Fibroblast of skin of left biceps (primary cell): ENCODE results near the gene MAN1A1.

Experiments used
- DNase-seq, 2 experiments: peaks; one replicate each; pipeline ENCODE4 v3.0.0-alpha.2; 2013; ENCODE audit warnings: low read depth in 2 of 2

Gene MAN1A1

DNA sequence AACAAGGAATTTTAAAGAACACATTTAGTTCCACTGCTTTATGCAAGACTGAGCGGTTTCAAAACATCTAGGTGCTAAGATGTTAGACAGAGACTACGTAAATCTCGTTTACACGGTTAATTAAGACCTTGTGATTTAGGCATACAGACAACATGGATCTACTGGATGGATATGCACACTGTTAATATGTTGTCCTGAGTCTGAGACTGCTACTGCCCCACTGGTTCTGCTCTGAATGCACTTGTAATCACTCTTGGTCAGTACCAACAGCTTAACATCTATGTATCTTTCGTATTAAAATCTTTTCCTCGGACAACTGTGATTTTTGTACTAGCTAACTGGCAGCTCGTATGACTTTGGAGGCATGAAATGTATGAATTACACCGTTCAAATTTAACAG, 3.1 kb downstream of the MAN1A1 start:
- no peak for DNase-seq

DNA sequence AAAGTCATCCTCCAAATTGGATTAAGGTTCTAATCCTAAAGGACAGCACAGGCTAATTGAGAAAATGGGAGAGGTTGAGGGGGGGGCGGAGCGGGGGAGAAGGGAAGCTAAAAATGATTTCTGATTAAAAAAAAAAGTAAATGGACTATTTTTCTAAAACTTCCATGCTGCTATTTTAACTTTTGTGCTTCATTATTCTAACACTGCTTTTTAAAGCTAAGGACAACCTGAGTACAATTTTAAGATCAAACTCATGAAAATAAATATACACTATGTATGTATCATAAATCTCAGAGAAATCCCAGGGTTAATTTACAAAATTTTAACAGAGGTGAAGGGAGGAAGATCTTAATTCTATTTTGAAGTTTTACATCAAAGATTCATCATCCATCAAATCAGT, 4.4 kb downstream of the MAN1A1 start:
- no peak for DNase-seq

DNA sequence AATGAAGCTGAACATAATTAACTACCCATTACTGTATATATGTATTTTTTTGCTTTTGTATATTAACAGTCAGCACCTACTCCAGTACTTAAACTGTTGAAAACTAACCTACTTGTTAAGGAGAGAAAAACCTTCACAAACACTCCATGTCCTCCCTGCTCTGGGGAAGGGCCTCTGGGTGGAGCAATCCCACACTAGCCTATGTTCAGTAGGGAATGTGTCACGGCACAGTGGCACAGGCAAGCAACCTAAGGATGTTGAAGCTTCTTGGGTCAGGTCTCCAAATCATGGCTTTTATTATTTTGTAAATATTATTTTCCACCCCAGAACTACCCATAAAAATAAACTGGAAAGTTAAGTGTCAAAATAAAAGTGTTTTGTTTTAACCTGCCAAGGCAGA, 5.3 kb downstream of the MAN1A1 start:
- no peak for DNase-seq

DNA sequence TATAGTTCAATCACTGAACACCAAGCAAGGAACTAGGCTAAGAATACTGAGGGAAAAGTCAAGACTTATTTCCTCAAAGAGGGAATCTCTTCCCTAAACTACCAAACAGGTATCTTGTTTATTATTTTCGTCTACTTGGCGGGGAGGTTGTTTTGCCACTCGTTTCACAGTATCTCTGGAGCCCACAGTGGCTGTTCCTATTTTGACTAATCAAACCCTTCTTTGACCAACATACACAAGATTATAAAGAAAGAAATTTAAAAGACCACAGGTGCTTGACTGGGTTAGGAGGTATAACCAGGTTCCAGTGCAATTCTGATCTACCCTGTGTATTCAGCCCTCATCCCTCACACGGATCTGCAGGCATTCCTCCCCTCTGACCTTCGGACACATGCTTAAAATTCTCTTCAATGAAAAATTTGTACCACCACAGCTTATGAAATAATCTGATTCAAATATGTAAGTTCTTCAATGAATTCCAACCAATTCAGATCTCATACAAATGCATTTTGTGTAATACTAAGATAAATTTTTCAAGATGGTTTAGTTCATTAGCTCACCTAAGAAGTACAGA, 5.9 kb downstream of the MAN1A1 start:
- no peak for DNase-seq

DNA sequence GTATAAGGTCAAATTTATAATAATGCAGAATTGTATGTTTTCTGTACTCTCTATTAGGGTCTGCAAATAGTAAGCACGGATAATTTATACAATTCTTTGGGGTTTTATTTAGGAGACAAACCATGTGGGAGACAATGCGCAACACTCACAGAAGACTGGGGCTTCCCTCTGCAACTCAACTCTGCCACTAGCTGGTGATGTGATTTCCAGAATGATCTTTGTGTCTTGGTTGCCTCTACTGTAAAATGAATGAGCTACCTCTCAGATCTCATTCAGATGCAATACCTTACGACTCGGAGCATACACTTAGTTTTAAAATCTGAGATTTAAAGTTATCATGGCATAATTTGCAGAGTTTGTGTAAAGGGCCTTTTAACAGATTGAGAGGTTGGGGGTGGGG, 6.4 kb downstream of the MAN1A1 start:
- no peak for DNase-seq

DNA sequence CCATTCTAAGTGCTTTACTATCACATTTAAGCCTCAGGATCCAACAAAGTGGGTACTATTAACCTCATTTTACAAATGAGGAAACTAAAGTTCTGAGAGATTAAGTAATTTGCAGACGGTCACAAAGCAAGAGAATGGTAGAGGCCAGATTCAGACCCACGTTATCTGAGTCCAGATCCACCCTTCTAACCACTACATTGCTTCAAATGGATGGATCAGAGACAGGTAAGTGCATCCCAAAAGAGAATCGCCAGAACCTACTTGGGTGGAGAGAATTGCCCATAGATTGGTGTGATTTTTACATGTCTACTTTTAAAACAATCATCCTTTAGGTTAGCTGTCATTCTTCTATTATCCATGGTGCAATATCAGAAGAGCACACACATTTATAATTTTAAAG, 7.1 kb downstream of the MAN1A1 start:
- no peak for DNase-seq

DNA sequence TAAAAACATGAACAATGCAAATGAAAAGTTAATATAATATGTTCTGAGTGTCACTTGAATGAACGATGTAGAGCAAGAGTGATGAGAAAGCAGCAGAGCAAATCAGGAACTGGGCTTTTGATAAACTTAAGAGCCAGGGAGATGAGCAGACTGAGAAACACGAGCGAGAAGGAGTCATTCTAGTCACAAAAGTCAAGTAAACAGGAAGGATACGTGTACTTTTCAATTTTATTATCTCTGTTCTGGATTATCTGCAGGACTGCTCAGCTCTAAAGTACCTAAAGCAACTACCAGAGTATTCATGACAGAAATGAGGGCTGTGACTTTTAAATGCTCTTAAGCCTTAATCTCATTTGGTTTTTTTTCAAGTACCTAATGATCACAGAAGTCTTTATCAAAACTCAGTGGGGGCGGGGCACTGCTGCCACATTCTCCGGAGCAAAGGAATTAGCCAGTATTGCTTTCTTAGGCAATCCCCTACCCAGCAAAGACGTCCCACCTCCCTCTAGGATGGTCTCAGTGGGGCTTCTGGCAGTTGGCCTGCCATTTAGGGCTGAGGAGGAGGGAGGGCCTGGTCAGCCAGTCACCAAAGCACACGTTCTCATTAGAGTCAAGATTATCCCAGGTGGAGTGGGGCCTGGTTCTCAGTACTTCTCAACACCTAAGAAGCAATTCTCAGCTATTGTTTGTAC, 8.6 kb downstream of the MAN1A1 start:
- DNase-seq = no peak

DNA sequence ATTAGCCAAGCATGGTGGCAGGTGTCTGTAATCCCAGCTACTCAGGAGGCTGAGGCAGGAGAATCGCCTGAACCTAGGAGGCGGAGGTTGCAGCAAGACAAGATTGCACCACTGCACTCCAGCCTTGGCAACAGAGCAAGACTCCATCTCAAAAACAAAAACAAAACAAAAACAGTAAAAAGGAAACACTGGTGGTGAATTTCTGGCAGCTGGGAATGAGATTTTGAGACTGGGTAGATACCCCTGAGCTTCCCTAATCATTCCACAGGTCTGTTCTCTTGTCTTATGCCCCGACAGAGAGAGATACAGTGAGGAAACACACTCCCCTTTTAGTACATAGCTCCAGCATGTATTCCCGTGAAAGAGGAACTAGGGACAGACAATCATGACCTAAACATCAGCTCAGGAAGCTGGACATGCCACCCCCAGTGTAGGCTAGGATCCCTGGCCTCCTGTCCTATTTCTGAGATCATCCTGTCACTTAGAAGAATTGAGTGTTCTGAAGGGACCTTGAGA, 9.6 kb downstream of the MAN1A1 start:
- DNase-seq = no peak

DNA sequence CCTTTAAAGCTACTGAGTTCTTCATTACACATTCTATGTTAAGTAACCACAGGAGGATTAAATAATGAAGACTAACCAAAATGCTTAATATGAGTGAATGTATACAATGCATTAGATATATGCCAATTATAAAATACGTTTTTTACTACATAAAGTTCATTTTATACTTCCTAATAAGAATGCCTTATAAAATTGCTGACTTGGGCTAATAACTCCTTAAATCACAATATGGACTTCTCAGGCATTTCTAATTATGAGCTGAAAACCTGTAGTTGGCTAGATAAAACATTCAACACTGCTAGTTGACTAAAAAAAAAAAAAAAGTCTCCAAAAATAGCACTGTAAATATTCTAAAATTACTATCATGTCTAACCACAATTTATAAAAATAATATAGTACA, 11.8 kb downstream of the MAN1A1 start:
- DNase-seq = no peak

DNA sequence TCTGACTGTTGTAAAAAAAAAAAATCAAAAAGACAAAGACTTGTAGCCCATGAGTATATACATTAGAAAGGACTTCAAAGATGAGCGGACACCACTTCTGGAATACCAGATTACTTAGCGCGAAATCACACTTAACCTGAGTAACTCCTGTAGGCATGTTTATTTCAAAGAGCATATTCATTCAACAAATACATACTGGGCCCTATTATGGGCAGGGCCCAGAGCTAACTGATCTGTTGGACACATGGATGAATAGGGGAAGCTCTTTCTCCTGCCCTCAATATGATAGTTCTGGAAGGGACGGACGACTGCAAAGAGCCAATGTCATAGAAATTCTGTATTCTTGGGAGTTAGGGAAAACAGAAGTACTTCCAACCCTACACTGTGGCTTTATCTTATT, 12.3 kb downstream of the MAN1A1 start:
- DNase-seq = no peak

DNA sequence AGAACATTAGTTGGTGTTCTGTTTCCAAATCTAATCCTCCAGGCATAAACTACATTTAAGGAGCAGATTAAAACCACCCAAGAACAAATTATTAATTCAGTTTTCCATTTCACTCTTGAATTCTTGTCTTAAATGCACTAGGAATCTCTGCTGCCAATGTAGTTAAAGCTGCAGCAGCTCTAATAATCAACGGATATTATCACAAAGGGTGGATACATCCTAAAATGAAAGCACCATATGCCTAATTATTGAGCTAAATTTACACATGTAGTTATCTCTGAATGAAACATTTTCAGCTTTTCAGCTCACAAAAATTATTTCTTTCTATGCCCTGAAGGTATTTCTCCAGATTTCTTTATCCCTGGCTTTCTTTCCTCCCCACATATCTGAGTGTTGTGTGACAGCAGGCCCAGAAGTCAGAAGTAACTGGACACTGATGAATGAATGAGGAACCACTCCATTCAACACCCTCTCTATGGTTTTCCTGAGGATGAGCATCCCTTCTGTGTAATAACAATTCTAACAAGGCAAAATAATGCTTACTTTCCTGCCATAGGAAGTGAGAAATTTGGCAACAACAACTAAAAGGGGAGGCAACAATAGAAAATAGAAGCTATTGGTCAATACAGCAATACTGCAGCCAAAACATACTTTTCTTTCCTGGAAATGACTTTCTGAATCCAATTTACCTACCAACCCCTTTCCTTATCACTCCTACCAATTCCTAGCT, 14.9 kb downstream of the MAN1A1 start:
- DNase-seq = no peak

DNA sequence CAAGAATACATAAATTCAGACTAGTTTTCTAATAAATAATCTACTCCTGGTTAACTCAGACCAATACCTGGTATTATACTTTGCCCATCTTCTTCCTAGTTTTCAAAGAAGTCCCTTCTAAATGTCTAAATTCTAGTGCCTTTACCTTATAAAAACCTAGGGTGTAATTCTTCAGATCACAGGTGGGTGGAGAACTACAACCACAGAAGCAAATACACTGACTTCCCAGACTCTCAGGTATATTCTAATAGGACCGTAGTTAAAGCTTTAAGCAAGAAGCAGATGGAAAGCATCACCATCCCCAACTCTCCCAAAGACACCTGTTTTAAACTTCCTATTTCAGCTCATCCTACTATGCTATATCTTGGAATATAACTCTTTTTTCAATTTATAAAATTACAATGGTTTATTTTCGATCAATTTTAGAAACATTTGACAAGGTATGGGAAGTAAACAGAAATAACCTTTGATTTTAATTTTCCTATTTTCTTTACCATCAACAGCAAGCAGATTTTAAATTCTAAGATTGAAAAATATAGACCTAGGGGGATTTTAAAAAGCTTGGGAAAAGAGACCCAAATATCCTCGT, 15.8 kb downstream of the MAN1A1 start:
- DNase-seq = no peak

DNA sequence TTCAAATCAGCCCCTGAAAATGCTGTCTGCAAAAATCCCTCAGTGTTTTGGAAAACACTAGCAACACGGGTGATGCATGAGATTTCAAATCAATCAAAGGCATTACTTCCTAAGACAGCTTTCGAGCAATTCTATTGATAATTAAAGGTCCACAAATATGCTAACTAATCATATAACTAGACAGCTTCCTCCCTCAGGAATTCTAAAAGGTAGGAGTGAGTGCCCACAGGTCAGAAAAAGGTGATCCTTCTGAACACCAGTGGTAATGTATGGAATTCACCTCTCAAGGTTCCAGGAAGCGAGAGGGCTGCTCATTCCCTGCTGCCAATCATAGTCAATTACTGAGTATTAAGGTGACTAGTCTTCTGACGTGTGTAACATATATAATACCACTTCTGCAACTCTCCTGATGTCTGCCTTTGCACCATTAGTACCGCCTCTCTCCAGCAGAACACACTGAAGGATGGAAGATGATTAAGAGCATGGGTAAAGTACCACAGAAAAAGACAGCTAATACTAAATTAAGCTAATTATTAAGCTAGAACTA, 16.4 kb downstream of the MAN1A1 start:
- DNase-seq = no peak

DNA sequence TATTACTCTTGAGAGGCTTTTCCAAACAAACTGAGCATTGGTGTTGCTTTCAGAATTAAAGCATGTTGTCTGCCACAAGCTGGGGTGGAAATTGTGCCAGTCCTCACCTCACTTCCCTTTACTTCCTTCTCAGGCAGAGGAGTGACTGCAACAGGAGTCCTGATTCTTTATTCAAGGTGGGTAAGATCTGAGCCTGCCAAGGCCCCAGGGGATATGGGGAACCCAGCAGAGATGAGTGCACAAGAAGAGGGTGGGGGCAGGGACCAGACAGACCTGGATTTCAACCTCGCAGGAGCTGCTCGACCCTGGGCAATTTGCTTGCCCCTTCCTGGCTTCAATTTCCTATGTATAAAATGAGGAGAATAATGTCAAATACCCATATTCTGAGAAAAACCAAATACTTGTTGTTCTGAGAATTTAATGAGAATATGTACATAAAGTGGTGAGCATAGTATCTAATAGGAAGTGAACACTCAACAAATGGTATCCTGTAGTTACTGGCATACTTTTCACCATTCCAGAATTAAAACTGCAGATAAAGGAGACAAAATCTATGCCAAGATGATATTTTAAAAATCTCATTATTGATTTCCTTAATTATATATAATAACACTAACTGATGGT, 17.8 kb downstream of the MAN1A1 start:
- DNase-seq = no peak

DNA sequence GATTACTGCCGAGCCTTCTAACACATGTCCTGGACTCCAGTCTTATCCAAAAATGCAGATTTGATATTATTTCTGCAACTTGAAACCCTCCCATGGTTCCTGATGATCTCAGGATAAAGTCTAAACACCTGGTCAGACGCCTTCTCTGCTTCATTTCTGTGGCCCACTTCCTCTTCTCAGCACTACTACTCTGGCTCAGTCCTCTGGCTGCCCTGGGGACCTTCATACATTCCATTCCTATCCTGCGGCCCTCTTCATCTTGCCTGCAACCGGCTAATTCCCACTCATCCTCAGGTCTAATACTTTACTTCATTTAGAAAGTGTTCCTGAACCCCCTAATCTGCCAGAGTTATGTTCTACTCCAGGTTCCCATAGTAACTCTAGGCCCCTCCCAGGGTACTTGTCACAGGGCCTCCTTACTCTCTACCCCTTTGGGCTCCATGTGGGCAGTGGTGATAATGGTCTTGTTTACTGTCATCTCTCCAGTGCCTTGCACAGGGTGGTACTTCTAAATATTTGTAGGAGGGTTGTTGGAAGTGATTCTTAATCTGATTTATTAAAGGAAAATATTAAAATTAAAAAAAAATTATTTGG, 18.9 kb downstream of the MAN1A1 start:
- DNase-seq = no peak

DNA sequence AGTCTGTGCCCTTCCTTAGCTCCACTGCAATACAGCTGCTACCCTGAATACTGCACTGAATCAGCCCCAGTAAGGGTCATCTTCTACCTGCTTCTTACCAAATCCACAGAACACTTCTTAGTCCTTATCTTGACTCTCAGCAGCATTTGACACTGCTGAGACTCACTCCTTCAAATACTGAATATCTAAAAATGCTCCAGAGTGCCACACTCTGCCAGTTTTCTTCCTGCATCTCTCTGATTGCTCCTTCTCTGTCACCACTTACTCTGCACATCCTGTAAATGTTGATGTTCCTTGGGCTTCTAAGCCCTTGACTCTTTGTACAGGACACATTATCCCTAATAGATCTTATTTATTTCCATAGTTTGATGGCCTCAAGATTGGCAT, 19.8 kb downstream of the MAN1A1 start:
- DNase-seq = no peak

DNA sequence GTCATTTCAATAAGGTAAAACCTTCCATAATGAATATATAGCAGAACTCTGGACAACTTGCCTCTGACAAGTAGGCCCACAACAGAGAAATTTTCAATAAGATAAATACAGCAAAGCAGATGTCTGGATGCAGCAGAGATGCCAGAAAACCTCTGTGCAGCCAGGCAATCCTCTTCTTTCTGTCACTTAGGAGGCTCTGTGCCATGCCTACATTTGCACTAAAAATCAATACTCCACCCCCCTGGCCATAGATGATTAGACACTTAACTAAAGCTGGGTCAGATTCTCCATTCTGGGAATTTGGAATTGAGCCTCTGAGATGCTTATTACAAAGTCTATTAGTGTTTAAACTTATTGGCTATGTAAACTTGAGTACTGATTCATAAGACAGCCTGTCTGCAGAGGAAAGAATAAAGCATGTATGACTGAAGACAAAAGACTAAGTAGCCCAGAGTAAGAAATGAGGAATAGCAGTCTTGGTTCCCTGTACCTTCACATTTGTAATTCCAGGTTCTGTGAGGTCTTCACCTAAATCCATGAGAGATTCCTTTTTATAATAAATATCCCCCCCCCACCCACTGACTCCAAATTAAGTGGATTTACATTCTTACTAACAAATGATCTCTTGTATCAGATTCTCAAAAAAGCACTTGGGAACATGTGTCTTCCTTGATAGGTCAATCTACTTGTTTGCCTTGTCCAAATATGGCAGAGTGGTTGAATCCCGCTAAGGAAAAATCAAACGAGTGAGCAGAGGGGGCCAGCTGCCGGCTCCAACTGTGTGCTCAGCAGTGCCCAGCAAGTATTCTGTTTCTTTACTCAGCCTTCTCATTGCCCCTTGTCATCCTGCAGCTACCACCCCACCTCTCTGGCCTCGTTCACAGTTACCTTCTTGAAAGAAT, 20.4 kb downstream of the MAN1A1 start:
- no peak for DNase-seq

DNA sequence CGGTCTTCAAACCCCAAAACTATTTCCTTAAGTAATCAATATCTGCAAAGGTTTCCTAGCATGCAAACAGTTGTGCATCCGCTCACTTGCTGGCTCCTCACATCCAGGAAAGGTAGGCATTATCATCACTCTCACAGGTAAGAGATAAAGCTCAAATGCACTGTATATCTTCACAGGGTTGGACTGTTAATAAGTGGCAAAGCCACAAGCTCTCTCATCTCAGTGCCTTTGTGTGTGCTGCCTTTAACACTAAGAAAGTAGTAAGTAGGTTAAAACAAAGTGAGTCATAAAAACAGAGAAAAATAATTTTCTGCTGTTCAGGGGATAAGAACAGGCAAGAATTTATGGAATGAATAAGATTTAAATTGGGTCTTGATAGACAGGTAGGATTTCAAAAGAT, 21.3 kb downstream of the MAN1A1 start:
- DNase-seq = no peak

DNA sequence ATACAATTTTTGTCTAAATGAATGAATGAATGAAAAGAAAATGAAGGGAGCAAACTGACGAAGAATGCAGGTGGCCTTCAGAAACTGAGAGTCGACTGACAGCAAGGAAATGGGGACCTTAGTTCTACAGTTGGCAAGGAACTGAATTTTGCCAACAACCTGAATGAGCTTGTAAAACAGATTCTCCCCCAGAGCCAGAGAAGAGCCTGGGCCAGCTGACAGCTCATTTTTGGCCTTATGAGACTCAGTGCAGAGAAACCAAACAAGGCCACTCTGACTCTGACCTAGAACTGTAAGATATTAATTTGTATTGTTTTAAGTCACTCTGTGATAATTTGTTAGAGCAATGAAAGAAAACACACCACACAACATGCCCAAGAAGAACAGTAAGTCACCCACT, 21.8 kb downstream of the MAN1A1 start:
- DNase-seq = no peak

DNA sequence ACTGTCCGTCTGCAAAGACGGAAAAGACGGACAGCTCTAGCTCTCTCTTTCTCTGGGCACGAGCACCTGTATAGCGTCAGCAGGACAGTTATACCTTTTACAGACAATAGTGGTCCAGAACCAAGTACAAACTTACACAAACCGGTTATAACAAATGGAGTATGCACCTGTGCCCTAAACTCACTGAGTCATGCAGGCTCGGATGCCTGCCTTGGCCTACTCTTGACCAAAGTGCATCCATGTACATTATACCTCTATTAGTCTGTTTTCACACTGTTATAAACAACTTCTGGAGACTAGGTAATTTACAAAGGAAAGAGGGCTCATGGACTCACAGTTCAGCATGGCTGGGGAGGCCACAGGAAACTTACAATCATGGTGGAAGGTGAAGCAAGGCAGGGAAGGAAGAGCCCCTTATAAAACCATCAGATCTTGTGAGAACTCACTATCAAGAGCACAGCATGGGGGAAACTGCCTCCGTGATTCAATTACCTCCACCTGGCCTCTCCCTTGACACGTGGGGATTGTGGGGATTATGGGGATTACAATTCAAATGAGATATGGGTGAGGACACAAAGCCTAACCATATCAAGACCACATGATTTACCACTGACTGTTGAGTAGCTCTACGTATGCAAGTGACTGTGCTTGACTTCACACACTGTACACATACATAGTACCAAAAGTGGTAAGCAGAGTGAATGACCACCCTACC, 23.1 kb downstream of the MAN1A1 start:
- no peak for DNase-seq
